Measurements from ENCODE around the gene CFAP53. TPM values are rescaled to one million over a fixed set of nuclear protein-coding genes. Genes with fewer than 3 reads are reported as not detected.

Gene CFAP53
- total RNA-seq, 4 donors from 2014 or later: 0.40 TPM; not detected in 3

- Histone ChIP-seq H3K4me1 (peaks cover 5 to 16% (median 14%) of the 10 kb centered on the region in 4 donors), H3K27ac (replicated peaks in 1 of 4) (peak overlapping the region in 1 of 4 donors; percentile 43), H3K36me3 (no peaks in the 10 kb centered on the region), H3K9me3 (peaks cover 0 to 9% (median 0%) of the 10 kb centered on the region in 4 donors), H3K4me3 (peak overlapping the region; percentile 51 to 61 (median 53)), H3K27me3 (peaks cover 0 to 23% (median 0%) of the 10 kb centered on the region in 4 donors)
- TF ChIP-seq POLR2AphosphoS5 (IDR thresholded peaks at IDR 0.05) (no peak), CTCF (IDR thresholded peaks at IDR 0.05) (no peak), EP300 (IDR thresholded peaks at IDR 0.05) (no peak)
- WGBS: 2% methylated on average over 8 of the region's 8 CpGs
- DNase-seq (ENCODE audit: extremely low spot score): no peak
- intact Hi-C loops (cut with DNase I): loop anchor here (10.0 kb wide), 1 partner anchor 47 kb away; no protein-coding TSS in a partner anchor
Observed at GRCh38 chr18:50307400-50307737, 41.1 kb upstream of the CFAP53 start.

- intact Hi-C loops (cut with DNase I): loop anchor here (10.0 kb wide), 1 partner anchor 48 kb away; no protein-coding TSS in a partner anchor
- Histone ChIP-seq H3K9me3 (peaks cover 0 to 9% (median 0%) of the 10 kb centered on the region in 4 donors), H3K36me3 (no peaks in the 10 kb centered on the region), H3K27ac (replicated peaks in 1 of 4) (no peak overlapping the region), H3K4me1 (peaks cover 5 to 16% (median 14%) of the 10 kb centered on the region in 4 donors), H3K4me3 (peak overlapping the region; percentile 51 to 61 (median 53)), H3K27me3 (peaks cover 0 to 27% (median 0%) of the 10 kb centered on the region in 4 donors)
- DNase-seq (ENCODE audit: extremely low spot score): no peak
- TF ChIP-seq POLR2AphosphoS5 (IDR thresholded peaks at IDR 0.05): no peak
- TF ChIP-seq EP300 (IDR thresholded peaks at IDR 0.05): no peak
- no peak for TF ChIP-seq POLR2A (IDR thresholded peaks at IDR 0.05; ENCODE audit: low read depth)
- TF ChIP-seq CTCF (IDR thresholded peaks at IDR 0.05): no peak
- 67% methylated on average over 8 of the region's 8 CpGs for WGBS
Observed at GRCh38 chr18:50306944-50307343, 40.6 kb upstream of the CFAP53 start.

GRCh38 chr18:50301074-50301473 is 34.8 kb upstream of the CFAP53 start:
- Histone ChIP-seq H3K4me3 (no peak overlapping the region), H3K9me3 (peaks cover 0 to 9% (median 0%) of the 10 kb centered on the region in 4 donors), H3K36me3 (no peaks in the 10 kb centered on the region), H3K27me3 (peaks cover 0 to 58% (median 11%) of the 10 kb centered on the region in 4 donors), H3K4me1 (peaks cover 5 to 14% (median 13%) of the 10 kb centered on the region in 4 donors), H3K27ac (replicated peaks in 1 of 4) (no peak overlapping the region)
- intact Hi-C loops (cut with DNase I): loop anchor here (10.0 kb wide), 1 partner anchor 54 kb away; no protein-coding TSS in a partner anchor
- no peak for TF ChIP-seq POLR2AphosphoS5 (IDR thresholded peaks at IDR 0.05)
- no peak for TF ChIP-seq POLR2A (IDR thresholded peaks at IDR 0.05; ENCODE audit: low read depth)
- TF ChIP-seq CTCF (IDR thresholded peaks at IDR 0.05): no peak
- TF ChIP-seq EP300 (IDR thresholded peaks at IDR 0.05): no peak
- no peak for DNase-seq (ENCODE audit: extremely low spot score)
- 65% methylated on average over 5 of the region's 5 CpGs for WGBS

GRCh38 chr18:50299626-50300388 is 33.5 kb upstream of the CFAP53 start:
- H3K27ac ChIP-seq (replicated peaks in 1 of 4): no peak overlapping the region
- TF ChIP-seq CTCF (IDR thresholded peaks at IDR 0.05) (no peak), EP300 (IDR thresholded peaks at IDR 0.05) (no peak)
- WGBS: 78% methylated on average over 7 of the region's 7 CpGs
- H3K4me1 ChIP-seq: peaks cover 5 to 14% (median 13%) of the 10 kb centered on the region in 4 donors
- H3K27me3 ChIP-seq: peaks cover 0 to 58% (median 11%) of the 10 kb centered on the region in 4 donors
- no peak overlapping the region for H3K4me3 ChIP-seq
- DNase-seq (ENCODE audit: extremely low spot score): no peak
- no peaks in the 10 kb centered on the region for H3K36me3 ChIP-seq
- intact Hi-C loops (cut with DNase I): loop anchor here (10.0 kb wide), 1 partner anchor 55 kb away; no protein-coding TSS in a partner anchor
- H3K9me3 ChIP-seq: peaks cover 0 to 5% (median 0%) of the 10 kb centered on the region in 4 donors
